ENCODE measurements around the gene POC1A. TPM values are rescaled to one million over a fixed set of nuclear protein-coding genes. Genes with fewer than 3 reads are reported as not detected.

The POC1A gene
- total and polyA plus RNA-seq, 2 of the 8 experiments (the other 6 are each of a cell fraction or from before 2014, with no cell fraction given) = 35.7 to 39.2 TPM

GRCh38 chr3:52176951-52177700 is 22.9 kb upstream of the POC1A start:
- H3K18ac ChIP-seq (ENCODE audit: extremely low read depth, low read length) = no peak overlapping the region
- ChIA-PET POLR2A (ENCODE audit: partially characterized antibody) (interaction anchor here (0.7 kb wide), 1 partner anchor 15 kb away, joined by 3 read pairs; no protein-coding TSS in a partner anchor), CTCF (ENCODE audit: partially characterized antibody) (interaction anchor here (0.9 to 2.9 kb wide), 4 partner anchors 9 to 172 kb away, joined by 3 to 10 read pairs (median 6); no protein-coding TSS in a partner anchor)
- no peaks in the 10 kb centered on the region for H3K9me3 ChIP-seq (ENCODE audit: insufficient read depth in 2 of 2, low read depth in 1 of 2, low read length in 1 of 2)
- no peak overlapping the region for H3K14ac ChIP-seq (ENCODE audit: insufficient read length)
- H3K36me3 ChIP-seq (ENCODE audit: control insufficient read depth in 2 of 4, insufficient read depth in 4 of 4, low read length in 3 of 4) = no peaks in the 10 kb centered on the region
- H3K4ac ChIP-seq (replicated peaks; ENCODE audit: insufficient read length, low read depth, low read length) = no peak overlapping the region
- H3K56ac ChIP-seq (replicated peaks; ENCODE audit: insufficient read length, low read depth, low read length) = no peak overlapping the region
- TF ChIP-seq BACH1 (IDR thresholded peaks at IDR 0.05; ENCODE audit: low read length) (no peak), POLR2A (IDR thresholded peaks at IDR 0.05; ENCODE audit: control extremely low read depth in 1 of 2, low read depth in 2 of 2, low read length in 2 of 2) (no peak), CTCF (IDR thresholded peaks at IDR 0.05; ENCODE audit: control extremely low read depth in 1 of 3, insufficient read depth in 1 of 3, low read depth in 1 of 3, low read length in 3 of 3) (0 out of 4 replicates have a peak, but pooled peaks of 1 of the 3 experiments have one; percentile 5)
- no peak overlapping the region for H2BK15ac ChIP-seq (ENCODE audit: low read length)
- no peak overlapping the region for H4K8ac ChIP-seq (ENCODE audit: extremely low read depth, insufficient read depth, low read length)
- no peak overlapping the region for H3K23ac ChIP-seq (ENCODE audit: insufficient read length)
- H3K4me1 ChIP-seq (replicated peaks in 1 of 4; ENCODE audit: control insufficient read depth in 3 of 4, insufficient read depth in 4 of 4, low read length in 3 of 4) = peaks cover 0 to 5% (median 1%) of the 10 kb centered on the region in 4 experiments; a peak in 2 of 7 replicates
- no peak overlapping the region for H3K4me3 ChIP-seq (ENCODE audit: extremely low read depth in 1 of 4, insufficient read depth in 2 of 4, low read depth in 3 of 4, low read length in 4 of 4)
- no peak overlapping the region for H2BK12ac ChIP-seq (ENCODE audit: low read depth, low read length)
- FAIRE-seq (no peak), DNase-seq (ENCODE audit: low read depth in 1 of 2, low spot score in 2 of 2) (no peak)
- H3K27me3 ChIP-seq (replicated peaks in 1 of 4; ENCODE audit: control insufficient read depth in 3 of 4, extremely low read depth in 1 of 4, insufficient read depth in 3 of 4, low read length in 3 of 4) = no peaks in the 10 kb centered on the region; a peak in 2 of 7 replicates
- no peak overlapping the region for H2AK5ac ChIP-seq (ENCODE audit: low read depth, low read length)
- H3K27ac ChIP-seq (ENCODE audit: low read depth, low read length) = no peak overlapping the region
- no peak overlapping the region for H2AFZ ChIP-seq (ENCODE audit: low read length)
- H3K4me2 ChIP-seq (ENCODE audit: insufficient read depth in 1 of 2, low read depth in 2 of 2, low read length in 2 of 2) = no peak overlapping the region
- no peak overlapping the region for H2BK5ac ChIP-seq (ENCODE audit: low read depth, low read length)
- WGBS, 2 experiments (ENCODE audit: extremely low coverage in 1 of 2, insufficient coverage in 1 of 2, insufficient read length in 1 of 2, insufficient replicate concordance in 2 of 2, low coverage in 1 of 2, low lambda C conversion rate in 2 of 2, missing lambda C conversion rate in 1 of 2) = 85% methylated on average over 15 of the region's 15 CpGs; no CpG with 5 or more reads in 1 of the 2 experiments
- H2BK20ac ChIP-seq (ENCODE audit: low read length) = no peak overlapping the region
- H3K23me2 ChIP-seq (ENCODE audit: low read depth, low read length) = no peaks in the 10 kb centered on the region; the same call in 1 of the 2 replicates
- no peaks in the 10 kb centered on the region for H3K79me1 ChIP-seq (ENCODE audit: low read depth, low read length)
- H3K9ac ChIP-seq (replicated peaks in 1 of 4; ENCODE audit: extremely low read depth in 1 of 4, low read depth in 3 of 4, low read length in 3 of 4) = no peak overlapping the region
- no peaks in the 10 kb centered on the region for H3K79me2 ChIP-seq (ENCODE audit: control insufficient read depth in 1 of 2, insufficient read depth in 2 of 2, low read length in 2 of 2)
- H4K5ac ChIP-seq (ENCODE audit: insufficient read length, low read depth, low read length) = no peak overlapping the region
- peak overlapping the region; percentile 27 for H4K91ac ChIP-seq (replicated peaks; ENCODE audit: insufficient read length, low read length)
- no peaks in the 10 kb centered on the region for H4K20me1 ChIP-seq (replicated peaks in 1 of 2; ENCODE audit: control insufficient read depth in 1 of 2, insufficient read depth in 2 of 2, low read length in 2 of 2)
- no peak overlapping the region for H2BK120ac ChIP-seq (replicated peaks; ENCODE audit: low read depth, low read length)

Measured in H1 (cell line).